Liver (tissue), 3 donors: ENCODE data around the gene HTD2.
A peak's percentile ranks its signal among the peaks of the same experiment; 100 is the strongest.

ENCODE experiments used
- CTCF ChIP-seq: fragments of 150-350 bp; IDR thresholded peaks from 2 replicates; pipeline ENCODE4 v1.5.1; 2017; ENCODE audit warnings: improper control_type of control experiment, low read depth, low read length; ENCODE audit not compliant: missing input control
- JUND ChIP-seq, 2 donors: IDR thresholded peaks; 2 replicates each; pipeline ENCODE4 v1.6.1; 2016; ENCODE audit warnings: antibody characterized with exemption in 2 of 2
- MAX ChIP-seq: IDR thresholded peaks from 2 replicates; pipeline ENCODE4 v1.6.1; 2016; ENCODE audit warnings: antibody characterized with exemption
- RAD21 ChIP-seq, 2 donors: IDR thresholded peaks; 2 replicates each; pipeline ENCODE4 v1.6.1; 2016; ENCODE audit warnings: antibody characterized with exemption in 2 of 2, mild to moderate bottlenecking in 2 of 2
- YY1 ChIP-seq: IDR thresholded peaks from 2 replicates; pipeline ENCODE4 v1.6.1; 2016; ENCODE audit warnings: antibody characterized with exemption, mild to moderate bottlenecking
- donor health status: healthy.
- donor health status: healthy.

- peak; percentile 35 for TF ChIP-seq CTCF
- no peak for TF ChIP-seq YY1
- peak; percentile 62 to 66 for TF ChIP-seq RAD21 (IDR thresholded peaks at IDR 0.05)
- TF ChIP-seq MAX: no peak
- TF ChIP-seq JUND (IDR thresholded peaks at IDR 0.05): no peak
Observed at GRCh38 chr3:58307639-58308215, 1.4 kb downstream of the HTD2 start.
